Skeletal muscle tissue (tissue), 4 donors: Measurements from ENCODE around the gene SPEF1. TPM values are rescaled to one million over a fixed set of nuclear protein-coding genes. Genes with fewer than 3 reads are reported as not detected.
A peak's percentile ranks its signal among the peaks of the same experiment; 100 is the strongest.

Source experiments
- H3K27ac ChIP-seq: one replicate; pipeline ENCODE4 v1.7.0; 2013; ENCODE audit warnings: mild to moderate bottlenecking, low read depth, low read length, inconsistent platforms
- H3K27me3 ChIP-seq, 3 donors: one replicate each; pipeline ENCODE4 v1.7.0; 2013; ENCODE audit warnings: low read length in 3 of 3; ENCODE audit not compliant: control insufficient read depth in 3 of 3, insufficient read depth in 3 of 3
- H3K36me3 ChIP-seq, 3 donors: one replicate each; pipeline ENCODE4 v1.7.0; 2013; ENCODE audit warnings: low read length in 3 of 3; ENCODE audit not compliant: control insufficient read depth in 3 of 3, insufficient read depth in 3 of 3
- H3K4me1 ChIP-seq, 3 donors: one replicate each; pipeline ENCODE4 v1.7.0; 2013; ENCODE audit warnings: low read length in 3 of 3, mild to moderate bottlenecking in 3 of 3; ENCODE audit not compliant: control insufficient read depth in 3 of 3, insufficient read depth in 3 of 3
- H3K4me3 ChIP-seq, 3 donors: one replicate each; pipeline ENCODE4 v1.7.0; 2013; ENCODE audit warnings: low read length in 3 of 3
- H3K9ac ChIP-seq, 3 donors: one replicate each; pipeline ENCODE4 v1.7.0; 2013; ENCODE audit warnings: low read length in 3 of 3, mild to moderate bottlenecking in 3 of 3, moderate library complexity in 2 of 3, low read depth in 1 of 3
- H3K9me3 ChIP-seq, 3 donors: one replicate each; pipeline ENCODE4 v1.7.0; 2013; ENCODE audit warnings: low read length in 3 of 3; ENCODE audit not compliant: control insufficient read depth in 3 of 3
- total RNA-seq: library from RNA; depleted of rRNA; stranded (reverse); fragments of >200 nt; gene quantifications from one replicate; pipeline ENCODE4 v1.2.3, GENCODE V29; 2014
- donor health status: Osteomylitis.

Gene SPEF1
- total RNA-seq, 1 donor from 2014 or later = not detected

- H3K4me3 ChIP-seq = no peak overlapping the region
- H3K9me3 ChIP-seq = no peaks in the 10 kb centered on the region
- peaks cover 0 to 15% (median 8%) of the 10 kb centered on the region in 3 donors for H3K36me3 ChIP-seq
- H3K9ac ChIP-seq = no peak overlapping the region
- H3K4me1 ChIP-seq = peaks cover 15 to 22% (median 16%) of the 10 kb centered on the region in 3 donors
- peaks cover 8 to 11% (median 9%) of the 10 kb centered on the region in 3 donors for H3K27me3 ChIP-seq
- no peak overlapping the region for H3K27ac ChIP-seq
These were observed 38.0 kb downstream of the SPEF1 start for GRCh38 chr20:3743251-3743650.

DNA sequence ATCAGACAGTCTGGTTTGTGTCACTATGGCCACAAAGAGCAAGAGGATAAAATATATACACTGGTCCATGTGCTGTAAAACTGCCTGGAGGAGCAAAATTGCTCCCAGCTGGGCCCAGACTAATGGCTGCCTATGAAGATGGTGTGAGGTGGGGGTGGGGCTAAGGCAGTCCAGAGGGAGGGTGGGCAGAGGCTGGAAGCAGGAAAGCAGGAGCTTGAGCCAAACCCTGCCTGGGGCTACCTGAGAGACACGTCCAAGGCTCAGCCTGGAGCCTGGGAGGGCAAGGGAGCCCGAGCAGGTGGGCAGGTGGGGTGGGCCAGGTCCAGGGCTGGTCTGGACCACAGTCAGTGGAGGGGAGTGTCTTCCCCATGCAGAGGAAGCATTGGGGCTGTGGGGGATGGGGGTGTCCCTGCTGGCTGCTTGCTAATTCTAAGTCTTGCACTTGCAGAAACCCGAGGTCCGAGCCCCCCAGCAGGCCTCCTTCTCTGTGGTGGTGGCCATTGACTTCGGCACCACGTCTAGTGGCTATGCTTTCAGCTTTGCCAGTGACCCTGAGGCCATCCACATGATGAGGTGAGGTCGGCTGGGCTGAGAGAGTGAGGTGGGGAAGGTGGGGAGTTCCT lies 39.3 kb downstream of the SPEF1 start:
- Histone ChIP-seq H3K9me3 (no peaks in the 10 kb centered on the region), H3K9ac (no peak overlapping the region), H3K4me3 (no peak overlapping the region), H3K36me3 (peaks cover 0 to 7% (median 5%) of the 10 kb centered on the region in 3 donors), H3K27ac (no peak overlapping the region), H3K27me3 (peaks cover under 1 to 9% (median 5%) of the 10 kb centered on the region in 3 donors), H3K4me1 (peaks cover 15 to 25% (median 16%) of the 10 kb centered on the region in 3 donors)

DNA sequence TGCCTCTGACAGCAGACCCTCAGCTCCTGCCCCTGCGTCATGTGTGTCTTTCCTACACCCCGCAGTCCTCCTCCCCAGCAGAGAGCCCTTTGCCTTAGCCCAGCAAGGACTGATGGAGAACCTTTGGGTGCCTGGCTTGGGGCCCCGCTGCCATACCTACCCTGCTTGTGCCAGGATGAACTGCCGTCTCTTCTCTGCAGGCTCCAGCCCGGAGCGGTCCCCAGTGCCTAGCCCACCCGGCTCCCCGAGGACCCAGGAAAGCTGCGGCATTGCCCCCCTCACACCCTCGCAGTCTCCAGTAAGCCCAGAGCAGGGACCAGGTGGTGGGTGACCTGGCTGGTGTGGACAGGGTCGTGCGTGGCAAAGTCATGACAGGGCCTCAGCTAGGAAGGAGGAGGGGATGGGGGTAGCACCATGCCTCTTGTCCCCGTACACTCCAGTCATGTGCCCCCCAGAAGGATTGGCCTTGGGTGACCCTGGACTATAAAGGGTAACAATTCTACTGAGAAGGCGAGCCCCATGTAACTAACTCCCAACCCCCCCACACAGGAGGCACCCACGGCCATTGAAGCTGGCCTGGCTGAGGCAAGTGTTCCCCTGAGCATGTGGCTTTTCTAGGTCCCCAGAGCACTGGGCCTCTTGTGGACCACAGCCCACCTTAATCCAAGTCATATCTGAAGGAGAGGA lies 40.5 kb downstream of the SPEF1 start:
- no peak overlapping the region for H3K27ac ChIP-seq
- H3K4me3 ChIP-seq = no peak overlapping the region
- peaks cover 0 to 6% (median 6%) of the 10 kb centered on the region in 3 donors for H3K27me3 ChIP-seq
- no peaks in the 10 kb centered on the region for H3K9me3 ChIP-seq
- H3K36me3 ChIP-seq = peaks cover 0 to 6% (median 1%) of the 10 kb centered on the region in 3 donors
- H3K9ac ChIP-seq = no peak overlapping the region
- peaks cover 19 to 28% (median 21%) of the 10 kb centered on the region in 3 donors for H3K4me1 ChIP-seq

DNA sequence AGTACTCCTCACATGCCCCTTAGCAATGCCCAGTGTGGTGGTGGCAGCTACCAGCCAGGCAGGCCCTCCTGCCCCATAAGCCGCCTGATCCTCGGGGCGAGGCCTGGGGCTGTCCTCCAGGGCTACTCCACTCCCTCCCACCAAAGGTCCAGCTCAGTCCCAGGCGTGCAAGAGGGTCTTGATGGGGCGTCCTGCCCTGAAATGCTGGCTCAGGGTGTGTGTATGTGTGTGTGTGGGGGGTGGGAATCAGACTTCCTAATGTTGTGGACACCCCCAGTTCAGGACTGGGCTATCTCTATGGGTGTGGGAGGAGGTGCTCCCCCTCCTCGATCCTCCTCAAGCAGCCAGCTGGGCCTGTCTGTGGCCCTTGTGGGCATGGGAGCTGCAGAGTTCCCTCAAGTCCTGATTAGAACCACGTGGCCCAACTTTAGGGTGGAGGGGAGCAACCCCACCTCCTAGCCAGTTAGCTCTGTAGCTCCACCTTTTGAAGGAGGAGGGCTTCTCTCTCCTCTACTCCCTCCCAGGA lies 41.3 kb downstream of the SPEF1 start:
- Histone ChIP-seq H3K27ac (peak overlapping the region; percentile 54), H3K9me3 (no peaks in the 10 kb centered on the region), H3K36me3 (peaks cover 0 to 6% (median 0%) of the 10 kb centered on the region in 3 donors), H3K9ac (peak overlapping the region in 1 of 3 donors; percentile 40), H3K4me1 (peaks cover 21 to 30% (median 21%) of the 10 kb centered on the region in 3 donors), H3K27me3 (peaks cover 0 to 5% (median 4%) of the 10 kb centered on the region in 3 donors), H3K4me3 (no peak overlapping the region)

- Histone ChIP-seq H3K9ac (peak overlapping the region in 1 of 3 donors; percentile 40), H3K4me1 (peaks cover 21 to 31% (median 22%) of the 10 kb centered on the region in 3 donors), H3K36me3 (peaks cover 0 to 5% (median 0%) of the 10 kb centered on the region in 3 donors), H3K27me3 (peaks cover 0 to 5% (median 4%) of the 10 kb centered on the region in 3 donors), H3K27ac (peak overlapping the region; percentile 54), H3K9me3 (no peaks in the 10 kb centered on the region), H3K4me3 (no peak overlapping the region)
These were observed 42.0 kb downstream of the SPEF1 start for GRCh38 chr20:3739054-3739925.

GRCh38 chr20:3738111-3739053 lies 42.9 kb downstream of the SPEF1 start:
- Histone ChIP-seq H3K9me3 (no peaks in the 10 kb centered on the region), H3K27me3 (peaks cover 3 to 4% (median 3%) of the 10 kb centered on the region in 3 donors), H3K4me3 (no peak overlapping the region), H3K9ac (no peak overlapping the region), H3K36me3 (no peaks in the 10 kb centered on the region), H3K27ac (no peak overlapping the region), H3K4me1 (peaks cover 22 to 29% (median 23%) of the 10 kb centered on the region in 3 donors)

DNA sequence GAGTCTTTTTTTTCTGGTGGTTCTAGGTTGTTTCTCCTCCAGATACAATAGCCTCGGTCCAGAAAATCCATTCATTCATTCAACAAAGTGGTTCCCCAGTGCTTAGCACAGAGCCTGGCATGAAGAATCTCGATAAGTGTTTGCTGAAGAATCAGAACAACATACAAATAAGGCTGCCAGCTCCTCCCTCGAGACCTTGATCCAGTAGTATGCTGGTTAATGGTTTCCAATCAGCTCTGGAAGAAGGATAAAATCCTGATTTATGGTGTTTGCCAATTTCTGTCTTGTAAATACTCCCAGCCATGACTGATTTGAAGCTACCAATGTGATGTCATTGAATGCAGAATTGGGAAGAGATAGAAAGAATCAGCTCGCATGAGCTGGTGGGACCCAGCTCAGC lies 45.5 kb downstream of the SPEF1 start:
- Histone ChIP-seq H3K9me3 (no peaks in the 10 kb centered on the region), H3K27ac (no peak overlapping the region), H3K27me3 (peaks cover 12 to 22% (median 15%) of the 10 kb centered on the region in 3 donors), H3K36me3 (no peaks in the 10 kb centered on the region), H3K4me3 (no peak overlapping the region), H3K4me1 (peaks cover 22 to 29% (median 23%) of the 10 kb centered on the region in 3 donors), H3K9ac (no peak overlapping the region)

DNA sequence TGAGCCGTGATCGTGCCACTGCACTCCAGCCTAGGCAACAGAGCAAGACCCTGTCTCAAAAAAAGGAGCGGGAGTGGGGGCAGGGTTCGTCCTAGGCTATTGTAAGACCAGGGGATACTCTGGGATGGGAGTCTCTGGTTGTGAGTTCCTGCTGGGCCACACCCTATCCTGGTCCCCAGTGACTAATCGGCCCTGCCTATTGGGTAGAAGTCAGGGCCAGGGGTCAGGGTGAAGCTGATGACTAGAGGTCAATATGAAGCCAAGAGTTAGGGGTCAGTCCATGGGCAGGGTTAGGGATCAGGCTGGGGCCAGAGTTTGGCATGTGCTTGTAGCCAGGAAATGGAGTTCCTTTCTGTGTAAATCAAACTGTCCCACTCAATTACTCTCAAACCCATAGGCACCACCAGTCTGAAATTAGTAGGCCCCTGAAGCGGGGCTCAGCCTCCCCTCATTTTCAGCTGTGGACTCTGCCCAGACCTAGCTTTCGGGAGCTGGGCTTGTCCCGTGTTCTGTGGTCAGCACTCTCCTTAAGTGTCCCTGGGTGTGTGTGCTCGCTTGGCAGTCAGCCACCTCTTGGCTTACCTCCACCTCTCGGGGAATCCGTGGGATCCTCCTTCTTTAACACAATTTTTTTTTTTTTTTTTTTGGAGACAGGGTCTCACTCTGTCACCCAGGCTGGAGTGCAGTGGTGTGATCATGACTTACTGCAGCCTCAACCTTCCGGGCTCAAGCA lies 47.0 kb downstream of the SPEF1 start:
- H3K27ac ChIP-seq = peak overlapping the region; percentile 47

More for the DNA sequence above, 47.0 kb downstream of the SPEF1 start:
- Histone ChIP-seq H3K36me3 (no peaks in the 10 kb centered on the region), H3K9me3 (no peaks in the 10 kb centered on the region), H3K27me3 (peaks cover 15 to 27% (median 15%) of the 10 kb centered on the region in 3 donors), H3K4me1 (peaks cover 15 to 27% (median 23%) of the 10 kb centered on the region in 3 donors), H3K9ac (no peak overlapping the region), H3K4me3 (peak overlapping the region in 2 of 3 donors; percentile 70)
